Fibroblast of lung (primary cell): Measurements from ENCODE around the gene ACLY.

ENCODE experiments used
- EZH2 ChIP-seq: IDR thresholded peaks from 2 replicates; pipeline ENCODE4 v1.5.1; 2012; ENCODE audit warnings: low read length, control low read depth, mild to moderate bottlenecking; ENCODE audit errors: missing control alignments
- TF ChIP-seq, protein P1 (sequence below), 2 donors: IDR thresholded peaks in 1 of 2; conservative IDR thresholded peaks in 1 of 2; 1 replicate in 1 of 2; 2 replicates in 1 of 2; pipeline ENCODE4 v1.5.1; 2011 to 2012; ENCODE audit warnings: low read length in 2 of 2, control low read depth in 1 of 2, inconsistent platforms in 1 of 2, low read depth in 1 of 2, mild to moderate bottlenecking in 1 of 2

DNA sequence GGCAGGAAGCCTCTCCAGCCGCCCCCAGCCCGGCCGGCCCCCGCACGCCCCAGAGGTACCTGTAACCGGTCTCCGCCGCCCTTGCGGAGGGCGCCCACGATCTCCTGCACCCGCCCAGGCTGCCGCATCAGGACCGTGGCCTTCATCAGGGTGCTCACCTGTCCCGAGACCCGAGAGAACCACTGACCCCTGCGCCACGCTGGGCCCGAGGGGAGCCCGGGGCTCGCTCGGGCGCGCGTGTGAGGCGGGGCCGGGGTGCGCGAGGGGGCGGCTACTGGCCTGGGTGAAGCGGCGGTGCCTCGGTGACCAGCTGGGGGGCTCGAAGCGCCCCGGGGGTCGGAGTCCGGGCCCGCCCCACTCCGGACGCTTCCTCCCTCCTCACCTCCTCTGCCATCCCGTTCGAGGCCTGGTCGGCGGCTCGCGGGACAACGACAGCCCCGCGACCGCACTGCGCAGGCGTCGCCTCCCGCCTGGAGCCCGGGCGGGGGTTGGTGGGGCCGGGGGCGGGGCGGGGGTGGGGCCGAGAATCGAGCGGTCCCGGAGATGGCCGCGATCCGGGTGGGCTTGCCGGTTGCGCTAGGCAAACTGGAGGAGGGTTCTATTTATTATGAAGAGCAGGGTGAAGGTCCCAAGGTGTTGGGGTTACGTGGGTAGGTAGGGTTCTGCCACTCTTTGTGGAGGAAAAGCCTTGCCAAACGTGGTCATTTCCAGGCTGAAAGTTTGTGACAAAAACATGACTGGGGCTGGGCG is 82.8 kb downstream of the ACLY start, which contains the start of gene NT5C3B:
- TF ChIP-seq EZH2, result no peak
- TF ChIP-seq, protein P1, sequence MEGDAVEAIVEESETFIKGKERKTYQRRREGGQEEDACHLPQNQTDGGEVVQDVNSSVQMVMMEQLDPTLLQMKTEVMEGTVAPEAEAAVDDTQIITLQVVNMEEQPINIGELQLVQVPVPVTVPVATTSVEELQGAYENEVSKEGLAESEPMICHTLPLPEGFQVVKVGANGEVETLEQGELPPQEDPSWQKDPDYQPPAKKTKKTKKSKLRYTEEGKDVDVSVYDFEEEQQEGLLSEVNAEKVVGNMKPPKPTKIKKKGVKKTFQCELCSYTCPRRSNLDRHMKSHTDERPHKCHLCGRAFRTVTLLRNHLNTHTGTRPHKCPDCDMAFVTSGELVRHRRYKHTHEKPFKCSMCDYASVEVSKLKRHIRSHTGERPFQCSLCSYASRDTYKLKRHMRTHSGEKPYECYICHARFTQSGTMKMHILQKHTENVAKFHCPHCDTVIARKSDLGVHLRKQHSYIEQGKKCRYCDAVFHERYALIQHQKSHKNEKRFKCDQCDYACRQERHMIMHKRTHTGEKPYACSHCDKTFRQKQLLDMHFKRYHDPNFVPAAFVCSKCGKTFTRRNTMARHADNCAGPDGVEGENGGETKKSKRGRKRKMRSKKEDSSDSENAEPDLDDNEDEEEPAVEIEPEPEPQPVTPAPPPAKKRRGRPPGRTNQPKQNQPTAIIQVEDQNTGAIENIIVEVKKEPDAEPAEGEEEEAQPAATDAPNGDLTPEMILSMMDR (conservative IDR thresholded peaks at IDR 0.05 in 1 of 2, IDR thresholded peaks at IDR 0.05 in 1 of 2; ENCODE audit: low read depth in 1 of 2, low read length in 2 of 2), result no peak
